Left kidney (tissue), 8 donors: Measurements from ENCODE around the gene ISY1. TPM values are rescaled to one million over a fixed set of nuclear protein-coding genes. Genes with fewer than 3 reads are reported as not detected.
"Not testable (repeated sequence)": the region's sequence is repeated elsewhere in the genome, so short reads cannot be mapped to it uniquely, and the experiment has no call there.

Source experiments
- DNase-seq: peaks from one replicate; pipeline ENCODE4 v3.0.0-alpha.2; 2013
- long read RNA-seq, 8 donors: transcript quantifications; one replicate each; lab custom pipeline, GENCODE V29; 2026
- polyA plus RNA-seq: library from polyadenylated mRNA; unstranded; fragments of 120-200 nt; gene quantifications from one replicate; pipeline ENCODE4 v1.2.1, GENCODE V29; 2013; ENCODE audit not compliant: insufficient read length

ISY1 gene
- polyA plus RNA-seq, result 53.1 TPM
- long read RNA-seq, donor 1, transcript ISY1-203 (11 exons, 3,842 nt), result major isoform, 17 of 19 reads
- long read RNA-seq, donor 1, partial matches to known transcripts, result 0 of 19 reads
- long read RNA-seq, donor 1, other reads (novel, unspliced or antisense), result 0 of 19 reads
- long read RNA-seq, donor 2, transcript ISY1-203 (11 exons, 3,842 nt), result major isoform, 9 of 15 reads
- long read RNA-seq, donor 2, partial matches to known transcripts, result 6 of 15 reads
- long read RNA-seq, donor 2, other reads (novel, unspliced or antisense), result 0 of 15 reads
- long read RNA-seq, donor 3, transcript ISY1-203 (11 exons, 3,842 nt), result major isoform, 5 of 5 reads
- long read RNA-seq, donor 3, partial matches to known transcripts, result 0 of 5 reads
- long read RNA-seq, donor 3, other reads (novel, unspliced or antisense), result 0 of 5 reads
- long read RNA-seq, donor 4, result 0 reads
- long read RNA-seq, donor 5, transcript ISY1-203 (11 exons, 3,842 nt), result major isoform, 23 of 43 reads
- long read RNA-seq, donor 5, partial matches to known transcripts, result 20 of 43 reads
- long read RNA-seq, donor 5, other reads (novel, unspliced or antisense), result 0 of 43 reads
- long read RNA-seq, donor 6, transcript ISY1-203 (11 exons, 3,842 nt), result major isoform, 12 of 13 reads
- long read RNA-seq, donor 6, partial matches to known transcripts, result 0 of 13 reads
- long read RNA-seq, donor 6, other reads (novel, unspliced or antisense), result 0 of 13 reads
- long read RNA-seq, donor 7, transcript ISY1-203 (11 exons, 3,842 nt), result major isoform, 15 of 23 reads
- long read RNA-seq, donor 7, partial matches to known transcripts, result 5 of 23 reads
- long read RNA-seq, donor 7, other reads (novel, unspliced or antisense), result 0 of 23 reads
- long read RNA-seq, donor 8, transcript ISY1-203 (11 exons, 3,842 nt), result major isoform, 6 of 8 reads
- long read RNA-seq, donor 8, partial matches to known transcripts, result 0 of 8 reads
- long read RNA-seq, donor 8, other reads (novel, unspliced or antisense), result 0 of 8 reads

GRCh38 chr3:129160891-129161859 lies at the start of gene ISY1:
TSS of gene ISY1 (minus strand) at chr3:129161063. CDS start at chr3:129160975, 88 bp downstream.
- peak; percentile 98 for DNase-seq

DNA sequence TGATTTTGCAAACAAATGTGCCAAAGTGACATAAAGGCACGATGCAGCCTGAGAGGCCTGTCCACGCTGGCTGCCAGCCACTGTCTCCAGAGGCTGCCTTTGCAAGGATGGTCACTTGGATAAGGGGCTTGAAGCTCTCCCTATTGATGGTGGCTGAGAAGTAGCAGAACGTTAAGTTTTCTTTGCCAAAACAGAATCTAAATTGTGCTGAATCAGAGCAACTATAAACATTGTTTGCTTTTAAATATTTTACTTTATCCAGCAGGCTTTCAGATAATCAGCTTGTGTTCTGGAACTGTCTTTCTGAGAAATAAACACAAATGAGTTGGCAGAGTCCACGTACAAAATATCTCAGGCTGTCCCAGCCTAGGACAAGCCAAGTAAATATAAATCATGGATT lies 46.6 kb upstream of the ISY1 start:
- DNase-seq, result no peak

- DNase-seq, result no peak
These were observed 44.4 kb upstream of the ISY1 start for GRCh38 chr3:129205109-129205832.

DNA sequence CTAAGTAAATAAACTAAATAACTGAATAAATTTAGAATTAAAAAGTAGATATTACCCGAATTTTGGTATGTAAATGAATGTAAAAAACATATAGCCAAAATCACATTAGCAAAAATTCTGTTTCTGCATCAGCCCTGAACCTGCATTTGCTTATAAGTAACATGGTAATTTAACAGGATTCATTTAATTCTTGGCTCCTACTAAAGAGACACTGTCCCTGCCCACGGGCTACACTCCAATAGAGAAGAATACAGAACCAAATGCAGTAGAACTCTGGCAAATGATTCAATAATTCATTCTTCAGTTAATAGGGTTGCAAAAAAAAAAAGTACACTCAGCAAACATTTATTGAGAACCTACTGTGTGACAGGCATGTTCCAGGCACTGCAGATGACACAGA lies 43.6 kb upstream of the ISY1 start:
- no peak for DNase-seq

GRCh38 chr3:129199366-129199765 lies 38.5 kb upstream of the ISY1 start:
- no peak for DNase-seq

GRCh38 chr3:129197321-129197720 lies 36.5 kb upstream of the ISY1 start:
- no peak for DNase-seq

DNA sequence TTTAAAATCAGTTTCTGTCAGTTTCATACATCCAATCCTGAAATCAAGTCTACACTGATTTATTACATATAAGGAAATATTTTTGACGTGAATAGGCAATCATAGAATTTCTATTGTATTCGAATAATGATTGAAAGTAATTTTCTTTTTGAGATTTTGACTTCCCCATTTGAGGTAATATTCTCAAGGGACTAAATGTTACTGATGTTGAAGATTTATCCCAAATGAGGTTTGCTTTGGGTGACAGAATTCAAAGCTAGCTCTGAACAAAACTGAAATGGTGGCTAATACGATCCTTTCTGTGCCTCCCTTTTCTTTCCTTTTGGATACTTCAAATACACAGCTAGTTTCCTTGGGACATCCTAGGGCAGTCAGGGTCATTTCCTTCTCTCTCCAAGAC lies 35.7 kb upstream of the ISY1 start:
- DNase-seq, result no peak

DNA sequence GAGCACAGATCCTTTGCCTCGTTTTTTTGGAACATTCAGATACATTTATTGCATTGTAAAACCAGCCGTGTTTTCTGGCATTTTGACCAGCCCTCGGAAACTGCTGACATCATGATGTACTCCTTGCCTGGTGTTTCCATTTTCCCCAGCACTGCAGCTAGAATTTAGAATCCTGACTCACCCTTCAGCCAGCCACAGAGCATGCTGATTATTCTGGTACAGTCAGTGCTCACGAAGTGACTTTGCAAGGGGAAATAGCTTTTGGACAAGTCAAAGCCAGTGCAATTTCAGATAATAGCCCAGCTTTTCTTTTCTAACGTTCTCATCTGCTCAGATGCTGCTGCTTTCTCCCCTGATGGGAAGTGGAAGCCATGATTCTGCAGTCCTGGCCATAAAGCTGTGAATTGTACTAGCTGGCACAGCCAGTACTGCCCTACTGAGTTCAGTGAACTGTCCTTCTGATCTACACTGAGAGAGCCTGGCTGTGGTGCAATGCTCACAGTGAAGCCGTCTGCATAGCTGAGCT lies 34.9 kb upstream of the ISY1 start:
- no peak for DNase-seq

DNA sequence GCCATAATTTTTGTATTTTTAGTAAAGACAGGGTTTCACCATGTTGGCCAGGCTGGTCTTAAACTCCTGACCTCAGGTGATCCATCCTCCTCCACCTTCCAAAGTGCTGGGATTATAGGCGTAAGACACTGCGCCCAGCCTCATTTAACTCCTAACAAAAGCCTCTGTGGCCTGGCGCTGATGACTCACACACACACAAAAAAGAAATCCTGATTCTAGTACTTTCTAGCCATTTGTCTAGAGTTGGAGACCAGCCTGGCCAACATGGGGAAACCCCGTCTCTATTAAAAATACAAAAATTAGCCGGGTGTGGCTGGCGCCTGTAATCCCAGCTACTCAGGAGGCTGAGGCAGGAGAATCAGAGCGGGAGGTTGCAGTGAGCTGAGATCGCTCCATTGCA lies 28.9 kb upstream of the ISY1 start:
- not testable (repeated sequence) for DNase-seq

- DNase-seq, result no peak
These were observed 27.0 kb upstream of the ISY1 start for GRCh38 chr3:129187857-129188256.

- DNase-seq, result no peak
These were observed 24.9 kb upstream of the ISY1 start for GRCh38 chr3:129185783-129186182.

- not testable (repeated sequence) for DNase-seq
These were observed 24.1 kb upstream of the ISY1 start for GRCh38 chr3:129184784-129185542.

GRCh38 chr3:129184396-129184657 lies 23.5 kb upstream of the ISY1 start:
- no peak for DNase-seq

- DNase-seq, result peak; percentile 94
These were observed 22.9 kb upstream of the ISY1 start, which contains the start of gene CNBP for GRCh38 chr3:129183569-129184395. TSS of gene CNBP (minus strand) at chr3:129183896. CDS start at chr3:129171757, 12,139 bp downstream.

DNA sequence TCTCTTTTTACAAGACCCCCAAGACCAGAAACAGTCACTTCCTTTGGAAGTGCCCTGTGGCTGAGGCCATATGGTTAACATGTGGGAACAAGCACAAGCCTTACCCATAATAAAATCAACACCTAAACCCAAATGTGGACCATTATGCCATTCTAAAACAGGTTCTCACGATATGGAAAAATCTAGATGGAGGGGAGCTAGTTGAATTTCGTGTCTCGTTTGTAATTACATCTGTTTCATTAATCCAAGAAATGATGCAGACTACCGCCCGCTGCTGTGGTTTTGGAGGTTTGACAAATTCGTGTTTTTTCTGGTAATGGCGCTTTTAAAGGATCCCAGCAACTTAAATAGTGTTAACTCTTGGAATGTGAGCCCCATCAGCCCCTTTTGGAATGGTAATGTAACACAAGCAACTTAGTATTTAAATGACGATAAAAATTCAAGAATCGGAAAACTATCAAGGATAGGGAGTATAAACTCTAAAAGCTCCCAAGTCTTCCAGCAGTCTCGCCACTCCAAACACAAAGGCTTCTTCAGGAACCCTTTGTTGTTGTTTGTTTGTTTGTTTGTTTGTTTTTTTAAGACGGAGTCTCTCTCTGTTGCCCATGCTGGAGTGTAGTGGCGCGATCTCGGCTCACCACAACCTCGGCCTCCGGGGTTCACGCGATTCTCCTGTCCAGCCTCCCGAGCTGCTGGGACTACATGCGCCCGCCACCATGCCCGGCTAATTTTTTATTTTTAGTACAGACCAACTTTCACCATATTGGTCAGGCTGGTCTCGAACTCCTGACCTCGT lies 21.7 kb upstream of the ISY1 start:
- DNase-seq, result no peak

- DNase-seq, result no peak
These were observed 21.0 kb upstream of the ISY1 start for GRCh38 chr3:129181819-129182218.

DNA sequence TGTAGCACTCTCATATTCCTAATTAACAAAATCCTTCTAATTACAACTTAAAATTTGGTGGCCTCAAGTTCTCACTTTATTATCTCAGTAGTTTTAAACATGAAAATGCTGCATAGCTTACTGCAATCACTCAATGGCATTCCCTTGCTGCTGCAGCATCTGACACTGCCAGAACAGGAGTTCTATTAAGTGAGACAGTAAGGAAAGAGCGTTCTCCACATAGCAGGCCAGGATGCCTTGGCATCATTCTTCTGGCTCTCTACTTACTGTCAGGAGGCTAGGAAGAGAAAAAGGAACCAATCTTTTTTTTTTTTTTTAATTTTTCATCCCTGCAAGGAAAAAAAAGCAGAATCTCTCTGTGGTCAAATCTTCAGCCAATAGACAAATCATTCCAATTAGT lies 19.6 kb upstream of the ISY1 start:
- DNase-seq, result no peak

- DNase-seq, result no peak
These were observed 15.2 kb upstream of the ISY1 start for GRCh38 chr3:129176051-129176450.
